Activated CD4-positive, CD25-positive, alpha-beta regulatory T cell (primary cell): Measurements from ENCODE around the gene CD2BP2.
A peak's percentile ranks its signal among the peaks of the same experiment; 100 is the strongest.

Experiments
- DNase-seq, 4 experiments: peaks; one replicate each; lab custom pipeline; 2025; lab: John Stamatoyannopoulos, UW

CD2BP2 gene

DNA sequence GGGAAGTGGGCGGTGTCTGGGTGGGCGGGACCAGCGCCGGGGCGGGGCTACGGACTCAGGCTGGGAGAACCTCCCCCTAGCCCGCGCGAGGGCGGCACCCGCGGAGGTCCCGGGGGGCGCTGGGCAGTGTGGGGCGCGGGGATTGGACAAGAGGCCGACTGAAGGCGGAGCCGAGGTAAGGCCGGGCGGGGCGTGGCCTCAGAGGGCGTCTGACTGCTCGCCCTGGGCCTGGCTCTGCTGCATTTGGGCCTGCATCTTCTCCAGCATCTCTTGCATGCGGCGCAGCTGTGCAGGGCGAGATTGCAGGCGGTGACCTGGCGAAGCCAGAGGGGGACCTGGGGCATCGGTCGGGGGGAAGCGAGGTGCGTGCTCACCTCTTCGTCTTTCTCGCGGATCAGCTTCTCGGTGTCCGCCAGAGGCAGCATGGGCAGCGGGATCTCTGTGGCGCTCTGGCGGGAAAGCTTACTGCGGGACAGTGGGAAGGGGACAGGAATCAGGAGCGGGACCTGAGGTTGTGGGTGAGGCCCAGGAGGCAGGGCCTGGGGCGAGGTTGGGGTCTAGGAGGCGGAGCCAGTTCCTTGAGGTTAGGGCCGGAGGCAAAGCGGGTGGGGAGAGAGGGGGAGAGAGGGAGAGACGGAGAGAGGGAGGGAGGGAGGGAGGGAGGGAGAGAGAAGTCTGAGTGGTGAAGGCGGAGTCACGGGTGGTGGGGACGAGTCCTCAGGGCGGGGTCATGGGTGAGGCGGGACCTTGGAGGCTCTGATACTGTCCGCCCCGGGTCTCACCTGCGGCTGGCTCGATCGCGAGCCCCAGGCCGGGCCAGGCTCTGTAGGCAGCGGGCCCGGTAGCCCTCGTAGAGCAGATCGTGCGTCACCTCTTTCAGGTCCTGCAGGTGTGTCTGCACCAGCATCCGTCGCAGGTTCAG, 23.4 kb upstream of the CD2BP2 start:
- DNase-seq = peak; percentile 97 to 100 (median 100)

DNA sequence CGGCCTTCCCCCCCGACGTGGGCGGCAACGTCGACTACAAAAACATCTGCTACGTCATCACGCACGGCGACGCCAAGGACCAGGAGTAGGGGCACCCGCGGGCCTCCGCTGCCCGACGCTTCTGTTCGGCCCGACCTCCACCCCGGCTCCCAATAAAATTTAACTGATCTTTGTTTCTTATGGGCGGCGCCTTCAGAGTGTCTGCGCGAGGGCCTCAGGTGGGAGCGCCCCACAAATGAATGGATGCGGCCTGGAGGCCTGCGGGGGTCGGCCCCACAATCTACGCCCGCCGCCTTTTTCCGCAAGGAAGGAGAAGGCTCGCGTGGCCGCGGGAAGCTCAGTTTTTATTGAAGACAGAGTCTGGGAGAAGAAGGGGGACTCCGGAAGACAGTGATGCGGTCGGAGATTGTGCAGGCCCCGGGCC, 22.7 kb upstream of the CD2BP2 start:
- peak; percentile 66 to 82 (median 74) for DNase-seq

DNA sequence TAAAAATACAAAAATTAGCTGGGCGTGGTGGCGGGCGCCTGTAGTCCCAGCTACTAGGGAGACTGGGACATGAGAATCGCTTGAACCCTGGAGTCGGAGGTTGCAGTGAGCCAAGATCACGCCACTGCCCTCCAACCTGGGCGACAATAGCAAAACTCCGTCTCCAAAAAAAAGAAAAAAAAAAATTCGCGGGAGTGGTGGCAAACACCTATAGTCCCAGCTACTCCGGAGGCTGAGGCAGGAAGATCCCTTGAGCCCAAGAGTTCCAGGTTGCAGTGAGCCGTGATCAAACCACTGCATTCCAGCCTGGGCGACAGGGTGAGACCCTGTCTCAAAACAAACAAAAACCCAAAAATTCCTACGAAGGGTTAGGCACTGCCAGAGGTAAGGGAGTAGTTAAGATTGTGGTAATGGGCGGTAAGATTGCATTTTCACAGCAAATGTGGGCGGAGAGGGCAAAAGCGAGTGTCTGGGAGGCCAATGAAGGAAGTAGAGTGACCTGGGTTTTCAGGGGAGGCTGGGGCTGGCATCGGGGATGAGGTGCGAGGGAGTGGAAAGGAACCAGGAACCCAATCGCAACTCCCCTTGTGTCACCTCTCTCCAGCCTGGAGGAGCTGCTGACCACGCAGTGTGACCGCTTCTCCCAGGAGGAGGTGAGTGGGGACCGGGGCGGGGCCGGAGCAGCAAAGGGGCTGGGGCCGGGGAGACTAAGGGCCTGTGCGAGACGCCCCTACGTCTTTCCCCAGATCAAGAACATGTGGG, 22.1 kb upstream of the CD2BP2 start:
- no peak for DNase-seq

DNA sequence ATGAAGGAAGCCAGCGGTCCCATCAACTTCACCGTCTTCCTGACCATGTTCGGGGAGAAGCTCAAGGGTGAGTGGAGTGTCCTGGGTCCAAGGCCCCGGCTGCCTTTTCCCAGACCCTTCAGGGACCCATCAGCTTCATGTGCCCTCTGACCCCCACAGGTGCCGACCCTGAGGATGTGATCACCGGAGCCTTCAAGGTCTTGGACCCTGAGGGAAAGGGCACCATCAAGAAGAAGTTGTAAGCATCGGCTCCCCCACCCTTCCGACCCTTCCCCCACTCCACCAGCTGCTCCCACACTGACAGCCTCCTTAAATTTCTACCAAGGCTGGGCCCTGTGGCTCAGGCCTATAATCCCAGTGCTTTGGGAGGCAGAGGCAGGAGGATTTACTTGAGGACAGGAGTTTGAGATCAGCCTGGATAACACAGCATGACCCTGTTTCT, 21.4 kb upstream of the CD2BP2 start:
- DNase-seq = no peak

DNA sequence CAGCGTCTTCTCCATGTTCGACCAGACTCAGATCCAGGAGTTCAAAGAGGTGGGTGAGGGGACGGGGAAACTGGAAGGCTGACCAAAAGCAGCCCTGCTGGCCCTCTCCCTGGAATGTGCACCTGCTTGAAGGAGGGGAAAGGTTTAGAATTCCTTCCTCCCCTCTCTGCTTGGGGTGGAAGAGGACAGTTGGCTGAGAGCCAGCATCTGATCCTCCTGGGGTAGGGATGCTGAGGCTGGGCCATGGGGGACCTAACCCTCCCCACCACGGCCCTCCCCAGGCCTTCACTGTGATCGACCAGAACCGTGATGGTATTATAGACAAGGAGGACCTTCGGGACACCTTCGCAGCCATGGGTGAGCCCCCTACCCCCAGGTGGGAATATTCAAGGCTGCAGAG, 20.8 kb upstream of the CD2BP2 start:
- DNase-seq = no peak

DNA sequence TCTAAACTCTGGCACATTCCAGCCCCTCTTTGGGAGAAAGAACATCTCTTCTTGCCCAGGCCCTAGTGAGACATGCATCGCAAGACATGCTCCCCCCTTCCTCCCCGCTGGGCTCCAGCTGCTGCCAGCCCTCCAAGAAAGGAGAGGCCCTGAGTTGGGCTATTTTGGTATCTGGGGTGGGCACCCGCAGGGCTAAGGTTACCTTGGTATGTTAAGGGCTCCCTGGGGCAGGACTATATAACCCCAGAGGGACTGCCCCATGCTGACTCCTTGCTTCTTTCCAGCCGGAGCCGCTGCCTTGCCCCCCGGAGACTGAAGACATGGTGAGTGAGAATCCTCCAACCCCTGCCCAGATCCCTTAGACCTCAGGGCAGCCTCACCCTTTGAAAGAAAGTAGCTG, 19.4 kb upstream of the CD2BP2 start, which contains the start of gene MYL11:
Gene MYL11, plus strand, starts transcription at position 265 of the 400 bp plus-strand sequence. Its CDS starts 56 bp downstream, at position 321.
- no peak for DNase-seq

DNA sequence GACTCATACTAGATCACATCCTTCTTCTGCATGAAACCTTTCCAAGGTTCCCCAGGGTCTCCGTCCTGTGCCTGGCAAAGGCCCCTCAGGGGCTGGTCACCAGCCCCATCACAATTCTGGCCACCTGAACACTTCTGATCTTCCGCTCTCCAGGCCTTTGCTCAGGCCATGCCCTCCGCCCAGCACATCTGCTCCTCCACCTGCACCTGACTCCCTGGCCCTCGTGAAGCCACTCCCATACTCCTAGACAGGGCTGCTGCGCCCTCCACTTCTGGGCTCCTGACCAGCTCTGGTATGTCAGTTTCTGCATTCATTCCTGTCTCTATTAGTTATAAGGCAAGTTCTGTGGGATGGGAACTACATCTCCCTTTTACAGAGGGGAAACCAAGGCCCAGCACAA, 17.6 kb upstream of the CD2BP2 start:
- DNase-seq = no peak

DNA sequence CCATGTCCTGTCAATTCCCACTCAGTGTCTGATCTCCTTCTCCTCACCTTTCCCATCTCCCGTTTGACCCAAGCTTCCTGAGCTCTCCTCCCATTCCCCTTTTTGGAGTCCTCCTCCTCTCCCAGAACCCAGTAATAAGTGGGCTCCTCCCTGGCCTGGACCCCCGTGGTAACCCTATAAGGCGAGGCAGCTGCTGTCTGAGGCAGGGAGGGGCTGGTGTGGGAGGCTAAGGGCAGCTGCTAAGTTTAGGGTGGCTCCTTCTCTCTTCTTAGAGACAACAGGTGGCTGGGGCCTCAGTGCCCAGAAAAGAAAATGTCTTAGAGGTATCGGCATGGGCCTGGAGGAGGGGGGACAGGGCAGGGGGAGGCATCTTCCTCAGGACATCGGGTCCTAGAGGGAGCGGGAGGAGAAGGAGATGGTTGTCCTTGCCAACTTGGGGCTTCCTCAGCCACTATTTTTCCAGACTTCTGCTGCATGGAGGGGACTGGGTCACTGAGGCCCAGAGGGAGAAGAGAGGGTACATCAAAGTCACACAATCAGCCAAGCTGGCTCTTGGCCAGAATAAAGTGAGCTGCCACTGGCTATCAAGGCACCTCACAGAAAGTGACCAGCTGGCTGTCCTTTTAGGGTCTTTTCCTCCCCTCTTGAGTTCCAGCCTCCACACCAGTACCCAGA, 17.1 kb upstream of the CD2BP2 start:
- DNase-seq = no peak

DNA sequence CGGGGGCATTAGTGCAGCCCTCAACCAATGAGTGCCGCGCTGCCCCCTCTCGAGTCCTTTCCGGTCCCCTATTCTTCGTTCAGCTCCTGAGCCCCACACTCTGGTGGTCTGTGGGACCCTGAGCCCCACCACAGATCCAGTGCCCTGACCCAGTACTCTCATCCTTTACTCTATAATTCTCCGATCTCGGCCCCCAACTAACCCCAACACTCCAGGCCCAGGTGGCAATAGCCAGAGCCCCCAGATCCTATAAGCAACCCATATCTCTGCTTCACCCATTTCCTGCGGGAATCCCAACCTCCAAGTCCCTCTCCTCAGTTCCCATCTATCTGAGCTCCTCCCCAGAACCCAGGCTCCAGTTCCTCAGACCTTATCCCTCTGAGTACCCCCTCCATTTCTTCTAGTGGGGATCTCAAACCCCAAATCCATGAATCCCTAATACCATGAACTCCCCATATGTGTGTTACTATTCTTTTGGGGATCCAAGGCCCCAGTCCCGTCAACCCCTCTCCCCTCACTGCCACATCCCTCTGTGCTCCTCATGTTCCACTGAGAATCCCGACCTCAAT, 16.2 kb upstream of the CD2BP2 start:
- no peak for DNase-seq

DNA sequence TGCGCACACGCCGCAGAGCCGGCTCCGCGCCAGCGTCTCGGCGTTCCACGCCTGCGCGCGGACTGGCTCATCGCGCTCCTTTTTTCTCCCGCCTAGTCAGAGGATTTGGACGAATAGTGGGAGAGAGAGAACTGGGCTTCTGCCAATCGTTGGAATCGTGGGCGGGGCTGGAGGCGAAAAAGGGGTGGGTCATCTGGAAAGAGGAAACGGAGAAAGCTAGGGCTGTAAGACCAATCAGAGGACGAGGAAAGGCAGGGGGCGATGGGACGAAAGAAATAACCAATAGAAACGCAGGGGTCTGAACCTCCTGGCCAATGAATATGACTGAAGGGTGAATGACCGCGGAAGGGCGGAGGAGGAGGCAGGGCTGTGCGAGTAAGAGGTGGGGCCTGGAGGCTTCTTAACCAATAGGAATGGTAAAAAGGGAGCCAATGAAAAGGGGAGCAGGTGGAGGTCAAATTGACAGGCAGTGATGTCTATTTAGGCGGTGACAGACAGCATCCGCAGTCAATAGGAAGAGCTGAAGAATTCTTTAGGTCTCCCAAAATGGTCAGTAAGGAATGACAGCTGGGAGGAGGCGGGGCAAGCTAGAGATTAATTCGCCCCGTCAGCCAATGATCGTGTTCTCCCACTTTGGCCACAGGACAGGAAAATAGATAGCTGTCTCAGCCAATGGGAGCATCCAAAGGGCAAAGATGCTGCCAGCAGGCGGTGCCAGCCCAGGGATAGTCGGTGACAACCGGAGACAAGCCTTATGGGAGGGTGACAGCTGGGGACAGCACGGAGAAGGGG, 15.5 kb upstream of the CD2BP2 start, which contains the start of gene TBC1D10B:
Gene TBC1D10B, minus strand, starts transcription at position 39 of the 792 bp plus-strand sequence. CDS start 311 bp downstream, outside the sequence.
- peak; percentile 93 to 97 (median 95) for DNase-seq

DNA sequence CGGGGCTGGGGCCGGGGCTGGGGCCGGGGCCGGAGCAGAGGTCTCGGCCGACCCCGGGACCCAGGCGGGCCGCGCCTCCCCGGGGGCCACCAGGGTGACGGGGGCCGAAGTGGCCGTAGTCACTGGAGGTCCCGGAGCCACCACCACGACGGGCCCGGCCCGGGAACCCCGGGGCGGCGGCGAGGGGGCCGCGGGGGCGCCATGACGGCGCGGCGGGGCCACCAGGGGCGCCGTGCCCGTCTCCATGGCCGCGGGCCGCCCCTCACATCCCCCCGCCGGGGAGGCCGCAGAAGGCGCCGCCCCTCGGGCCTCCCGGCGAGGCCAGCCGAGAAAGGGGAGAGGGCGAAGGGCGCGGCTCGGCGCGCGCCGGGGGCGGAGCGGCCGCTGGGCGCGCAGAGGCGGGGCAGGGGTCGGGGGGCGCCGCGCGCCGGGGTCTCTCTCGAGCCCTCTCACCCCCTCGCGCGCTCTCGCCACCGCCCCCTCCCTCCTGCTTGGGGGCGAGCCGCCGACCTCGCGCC, 14.9 kb upstream of the CD2BP2 start:
- peak in 1 of 4 experiments; percentile 57 for DNase-seq

DNA sequence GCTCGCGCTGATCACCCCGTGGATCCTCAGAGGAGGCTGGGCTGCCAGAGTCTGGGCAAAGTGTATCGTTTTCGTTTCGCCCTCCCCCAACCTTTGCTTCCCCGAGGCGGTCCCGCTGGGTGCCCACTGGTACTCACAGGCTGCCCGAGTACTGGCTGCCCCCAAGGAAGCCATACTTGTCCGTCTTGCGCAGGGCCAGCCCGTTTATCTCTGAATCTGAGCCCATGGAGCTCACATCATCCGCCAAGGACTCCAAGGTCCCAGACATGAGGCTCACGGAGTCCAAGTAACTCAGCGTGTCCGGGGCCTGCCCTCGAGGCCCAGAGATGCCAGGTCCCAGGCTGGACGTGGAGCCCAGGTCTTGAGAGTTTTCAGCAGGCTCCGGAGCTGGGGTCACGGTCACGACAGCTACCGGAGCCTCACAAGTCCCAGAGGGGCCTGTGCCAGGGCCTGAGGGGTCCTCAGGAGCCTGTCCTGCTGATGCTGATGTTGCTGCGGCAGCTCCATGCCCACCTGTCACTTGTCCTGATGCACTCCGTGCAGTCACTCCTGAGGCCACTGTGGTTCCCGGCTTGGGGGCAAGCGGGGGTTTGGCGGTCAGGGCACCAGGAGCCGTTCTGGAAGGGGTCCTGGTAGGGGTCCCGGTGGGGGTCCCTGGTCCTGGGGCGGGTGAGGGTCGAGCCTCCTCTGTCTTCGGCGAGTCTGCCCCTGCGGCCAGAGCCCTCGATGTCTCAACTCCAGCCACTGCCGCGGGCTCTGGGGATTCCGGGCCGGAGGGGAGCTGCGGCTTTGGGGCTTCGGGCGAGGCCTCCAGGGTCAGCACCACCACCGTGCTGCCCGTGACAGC, 14.2 kb upstream of the CD2BP2 start:
- peak in 1 of 4 experiments; percentile 7 for DNase-seq

DNA sequence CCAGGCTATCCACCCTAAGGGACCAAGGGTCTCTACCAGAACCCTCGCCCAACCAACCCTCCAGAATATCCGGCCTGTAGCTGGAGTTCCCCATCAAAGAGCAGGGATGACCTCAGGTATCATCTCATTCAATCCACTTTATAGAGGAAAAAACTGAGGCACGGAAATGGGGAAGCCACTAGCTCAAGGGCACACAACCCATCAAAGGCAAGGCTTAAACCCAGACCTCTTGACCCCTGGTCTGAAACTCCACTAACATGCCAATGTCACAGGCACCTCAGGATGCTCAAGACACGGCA, 13.6 kb upstream of the CD2BP2 start:
- DNase-seq = no peak

DNA sequence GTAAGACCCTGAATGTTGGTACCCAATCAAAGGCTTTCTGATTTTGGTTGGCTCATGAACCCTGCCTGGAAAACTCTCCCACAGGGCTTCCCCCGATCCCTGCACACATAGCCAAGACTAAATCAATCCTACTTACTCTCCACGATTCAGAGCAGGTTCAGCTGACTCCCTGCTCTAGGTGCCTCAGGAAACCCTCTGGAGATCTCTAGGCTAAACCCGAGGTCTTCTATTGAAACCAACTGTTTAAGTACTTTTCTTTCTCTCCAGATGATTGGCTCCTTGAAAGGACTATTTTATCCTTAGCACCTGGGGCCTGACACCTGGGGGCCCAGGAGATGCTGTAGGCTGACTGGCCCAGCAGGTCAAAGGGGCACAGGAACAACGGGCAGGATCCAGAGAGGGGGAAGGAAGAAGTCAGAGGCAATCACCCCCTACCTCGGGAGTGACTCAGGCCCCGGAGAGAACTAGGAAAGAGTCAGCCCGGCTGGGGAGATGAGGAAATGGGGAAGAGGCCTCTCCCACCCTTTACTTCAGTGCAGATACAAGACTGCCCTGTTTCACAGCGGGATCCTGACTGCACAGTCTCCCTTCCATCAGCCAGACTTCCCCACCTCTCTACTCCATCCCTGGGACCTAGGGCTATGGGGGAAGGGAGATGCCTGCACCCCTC, 13.1 kb upstream of the CD2BP2 start:
- DNase-seq = no peak

DNA sequence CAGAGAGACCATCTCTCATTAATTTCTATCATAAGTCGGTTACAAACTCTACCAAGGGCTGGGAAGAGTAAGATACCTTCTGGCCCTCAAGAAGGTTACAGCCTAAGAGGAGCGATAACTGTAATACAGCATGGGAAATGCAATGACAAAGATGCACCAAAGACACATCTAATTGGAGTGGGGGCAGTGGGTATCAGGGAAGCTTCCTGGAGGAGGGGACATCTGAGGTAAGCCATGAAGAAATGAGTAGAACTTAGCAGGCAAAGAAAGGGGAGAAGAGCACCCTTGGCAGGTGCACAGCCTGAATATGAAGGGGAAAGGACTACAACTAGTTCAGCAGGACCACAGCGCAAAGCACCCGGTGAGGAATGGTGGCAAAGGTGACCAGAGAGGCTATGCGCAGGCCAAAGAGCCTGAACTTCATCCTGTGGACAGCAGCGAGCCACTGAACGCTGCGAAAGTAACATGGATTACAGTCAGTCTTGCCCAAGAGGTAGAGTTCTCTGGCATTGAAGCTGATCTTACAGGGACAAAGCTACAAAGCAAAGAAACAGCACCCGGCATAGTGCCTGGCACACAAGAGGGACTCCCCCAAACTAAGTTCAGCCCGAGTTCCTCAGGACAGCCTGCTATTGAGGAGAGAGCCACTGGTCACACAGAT, 12.4 kb upstream of the CD2BP2 start:
- no peak for DNase-seq

DNA sequence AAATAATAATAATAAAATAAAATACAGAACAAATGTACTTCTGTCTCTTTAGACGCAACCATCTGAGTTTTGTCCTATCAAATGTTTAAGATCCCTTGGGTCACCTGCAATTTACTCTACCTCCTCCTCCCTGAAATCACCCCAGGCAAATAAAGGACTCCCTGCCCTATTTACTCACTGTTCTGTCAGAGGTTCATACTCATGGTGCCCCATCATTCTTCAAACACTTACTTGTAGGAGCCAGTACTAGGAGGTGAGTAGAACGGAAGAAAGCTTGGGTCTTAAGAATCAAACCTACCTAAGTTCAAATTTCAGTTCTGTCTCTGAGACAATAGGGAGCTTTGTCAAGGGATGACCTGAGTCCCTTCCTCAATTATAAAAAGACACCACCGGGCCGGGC, 11.4 kb upstream of the CD2BP2 start:
- no peak for DNase-seq

DNA sequence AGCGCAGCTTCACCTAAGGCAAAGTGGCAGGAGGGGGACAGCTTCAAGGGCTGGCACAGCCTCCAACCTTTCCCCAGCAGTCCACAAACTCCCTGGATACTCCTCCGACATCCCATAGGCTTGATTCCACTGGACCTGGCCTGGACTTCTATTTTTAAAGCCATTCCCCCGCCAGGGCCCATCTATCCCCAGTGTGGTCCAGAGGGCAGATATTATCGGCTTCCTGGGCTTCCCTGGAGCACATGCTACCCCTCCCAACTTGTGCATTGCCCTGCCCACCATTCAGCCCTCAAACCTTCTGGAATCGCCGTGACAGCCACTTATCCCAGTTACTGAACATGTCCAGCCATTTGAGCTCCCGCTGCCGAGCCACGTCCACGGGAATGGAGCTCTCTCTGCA, 10.1 kb upstream of the CD2BP2 start:
- DNase-seq = no peak

DNA sequence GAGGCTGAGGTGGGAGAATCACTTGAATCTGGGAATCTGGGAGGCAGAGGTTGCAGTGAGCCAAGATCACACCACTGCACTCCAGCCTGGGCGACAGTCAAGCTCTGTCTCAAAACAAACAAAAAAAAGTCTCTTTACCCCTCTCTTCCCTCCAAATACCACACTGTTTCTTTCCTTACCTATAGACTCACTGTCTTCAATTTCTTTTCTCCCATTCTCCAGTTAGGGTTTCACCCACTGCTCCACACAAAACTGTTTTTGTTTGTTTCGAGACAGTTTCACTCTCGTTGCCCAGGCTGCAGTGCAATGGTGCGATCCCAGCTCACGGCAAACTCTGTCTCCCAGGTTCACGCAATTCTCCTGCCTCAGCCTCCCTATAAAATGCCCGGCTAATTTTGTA, 6.1 kb upstream of the CD2BP2 start:
- DNase-seq = no peak

DNA sequence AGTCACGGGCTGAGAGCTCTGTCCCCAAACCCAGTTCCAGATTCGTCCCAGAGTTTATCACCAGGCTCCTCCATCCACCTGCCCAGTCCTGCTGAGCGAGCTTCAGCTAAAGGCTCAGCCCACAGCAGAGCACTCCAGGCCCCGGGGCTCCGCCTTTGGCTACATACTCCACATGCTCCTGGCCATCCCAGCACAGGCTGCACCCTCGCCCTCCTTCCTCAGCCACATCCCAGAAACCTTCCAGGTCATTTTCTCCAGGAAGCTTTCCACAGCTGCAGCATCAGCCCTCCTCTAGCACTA, 4.7 kb upstream of the CD2BP2 start:
- no peak for DNase-seq
